T-cell (primary cell): Measurements from ENCODE around the gene KLK6. TPM values are rescaled to one million over a fixed set of nuclear protein-coding genes. Genes with fewer than 3 reads are reported as not detected.

Experiments used
- ATAC-seq, 4 experiments: fragments of 200-7000 bp in 3 of 4; fragments of 150-1000 bp in 1 of 4; cut with Tn5 transposase; replicated peaks in 1 of 4; 1 replicate in 3 of 4; 2 replicates in 1 of 4; pipeline ENCODE4 v1.10.0; 2021; ENCODE audit warnings: moderate library complexity in 3 of 4, mild to moderate bottlenecking in 2 of 4, moderate number of reproducible peaks in 1 of 4
- CTCF ChIA-PET, 2 donors: fragments of 300-600 bp; sonication (Branson Sonifier 250); formaldehyde crosslinking; loops; one replicate each; lab custom pipeline; 2022; ENCODE audit warnings: antibody characterized with exemption in 2 of 2; lab: Charles Lee
- POLR2A ChIA-PET, 2 donors: fragments of 300-600 bp; sonication (Branson Sonifier 250); formaldehyde crosslinking; loops; one replicate each; lab custom pipeline; 2022; ENCODE audit warnings: antibody characterized with exemption in 2 of 2; lab: Charles Lee
- DNase-seq, 35 experiments: peaks; one replicate each; pipeline versions ENCODE4 v3.0.0 to v3.0.0-alpha.2; 2013 to 2023
- H3K27ac ChIP-seq: one replicate; pipeline ENCODE4 v1.5.1; 2013; ENCODE audit warnings: low read length
- H3K27me3 ChIP-seq, 2 experiments: replicated peaks in 1 of 2; 1 replicate in 1 of 2; 2 replicates in 1 of 2; pipeline versions ENCODE4 v1.6.1 to v1.7.0; 2013; ENCODE audit warnings: low read length in 1 of 2, mixed read lengths in 1 of 2; ENCODE audit not compliant: control insufficient read depth in 2 of 2, insufficient read depth in 2 of 2; ENCODE audit errors: extremely low read depth in 1 of 2
- H3K36me3 ChIP-seq, 2 donors: 1 replicate in 1 of 2; 2 replicates in 1 of 2; pipeline versions ENCODE4 v1.6.1 to v1.7.0; 2013; ENCODE audit warnings: low read length in 1 of 2; ENCODE audit not compliant: control insufficient read depth in 2 of 2, insufficient read depth in 1 of 2; ENCODE audit errors: extremely low read depth in 1 of 2
- H3K4me1 ChIP-seq, 2 experiments: 1 replicate in 1 of 2; 2 replicates in 1 of 2; pipeline versions ENCODE4 v1.6.1 to v1.7.0; 2013; ENCODE audit warnings: low read length in 2 of 2, mixed read lengths in 1 of 2; ENCODE audit not compliant: insufficient read depth in 2 of 2, control insufficient read depth in 1 of 2; ENCODE audit errors: extremely low read depth in 1 of 2
- H3K4me3 ChIP-seq, 2 donors: 1 replicate in 1 of 2; 2 replicates in 1 of 2; pipeline versions ENCODE4 v1.5.1 to v1.7.0; 2013; ENCODE audit warnings: mild to moderate bottlenecking in 2 of 2, low read length in 1 of 2, moderate library complexity in 1 of 2; ENCODE audit not compliant: control insufficient read depth in 1 of 2; ENCODE audit errors: extremely low read depth in 1 of 2
- H3K9me3 ChIP-seq: 2 replicates; pipeline ENCODE4 v1.7.0; 2013
- H3K27ac Mint-ChIP-seq, 2 donors: one replicate each; pipeline ENCODE4 v1.8.0; 2020 to 2021; ENCODE audit warnings: mild to moderate bottlenecking in 2 of 2, mixed read lengths in 2 of 2
- H3K27me3 Mint-ChIP-seq, 2 donors: one replicate each; pipeline ENCODE4 v1.8.0; 2021 to 2022; ENCODE audit warnings: mixed read lengths in 2 of 2
- H3K36me3 Mint-ChIP-seq: one replicate; pipeline ENCODE4 v1.8.0; 2021; ENCODE audit warnings: mixed read lengths
- H3K4me1 Mint-ChIP-seq, 3 donors: one replicate each; pipeline ENCODE4 v1.8.0; 2020 to 2022; ENCODE audit warnings: mixed read lengths in 3 of 3, mild to moderate bottlenecking in 1 of 3
- H3K4me3 Mint-ChIP-seq, 3 donors: one replicate each; pipeline ENCODE4 v1.8.0; 2020 to 2022; ENCODE audit warnings: mild to moderate bottlenecking in 3 of 3, mixed read lengths in 3 of 3, moderate library complexity in 3 of 3
- H3K9me3 Mint-ChIP-seq, 3 donors: one replicate each; pipeline ENCODE4 v1.8.0; 2020 to 2022; ENCODE audit warnings: mixed read lengths in 3 of 3
- WGBS: methylation state at CpG from one replicate; pipeline ENCODE4 v1.1.5; 2013; ENCODE audit warnings: missing lambda C conversion rate; ENCODE audit not compliant: insufficient coverage; 5-methylcytosine and 5-hydroxymethylcytosine counted together
- total RNA-seq, 35 experiments: library from RNA in 6 of 35; stranded (reverse) in 6 of 35; fragments of 120-200 nt in 1 of 35; gene quantifications; one replicate each; pipeline versions ENCODE4 v1.2.1 to v1.2.4 and lab custom pipeline; 2013 to 2026

The KLK6 gene
- total RNA-seq, 5 donors from 2014 or later (not counting 1 experiment from before 2014, with no cell fraction given) = not detected

- ChIA-PET CTCF (interaction anchor here in 1 of 2 donors (0.8 kb wide), 1 partner anchor 10 kb away, joined by 4 read pairs; no protein-coding TSS in a partner anchor), POLR2A (no interaction called here)
- peaks cover 2 to 25% of the 10 kb centered on the region in 2 experiments for H3K27me3 ChIP-seq
- Mint-ChIP-seq H3K4me3 (no peak overlapping the region), H3K27me3 (peaks cover 37 to 52% of the 10 kb centered on the region in 2 donors), H3K36me3 (no peaks in the 10 kb centered on the region), H3K4me1 (peaks cover 0 to 3% (median 2%) of the 10 kb centered on the region in 3 donors), H3K9me3 (no peaks in the 10 kb centered on the region), H3K27ac (no peak overlapping the region)
- WGBS = 87% methylated on average over 8 of the region's 11 CpGs
- H3K4me3 ChIP-seq = no peak overlapping the region
- H3K4me1 ChIP-seq = no peaks in the 10 kb centered on the region
- H3K9me3 ChIP-seq = no peaks in the 10 kb centered on the region
- DNase-seq (no peak), ATAC-seq (no peak)
- H3K27ac ChIP-seq = no peak overlapping the region
- H3K36me3 ChIP-seq = no peaks in the 10 kb centered on the region
Observed at GRCh38 chr19:50932018-50932689, 37.2 kb downstream of the KLK6 start.

GRCh38 chr19:50931023-50931422, 38.4 kb downstream of the KLK6 start:
- DNase-seq = no peak
- H3K9me3 Mint-ChIP-seq = no peaks in the 10 kb centered on the region
- Histone ChIP-seq H3K4me1 (no peaks in the 10 kb centered on the region), H3K36me3 (no peaks in the 10 kb centered on the region), H3K9me3 (no peaks in the 10 kb centered on the region), H3K27ac (no peak overlapping the region), H3K27me3 (peaks cover 0 to 25% of the 10 kb centered on the region in 2 experiments), H3K4me3 (no peak overlapping the region)
- H3K27me3 Mint-ChIP-seq = peaks cover 36 to 51% of the 10 kb centered on the region in 2 donors
- CTCF ChIA-PET = interaction anchor here (0.5 to 0.7 kb wide), 4 partner anchors 148 to 701 kb away, joined by 4 to 7 read pairs (median 6); no protein-coding TSS in a partner anchor
- POLR2A ChIA-PET = no interaction called here
- H3K36me3 Mint-ChIP-seq = no peaks in the 10 kb centered on the region
- H3K4me3 Mint-ChIP-seq = no peak overlapping the region
- peaks cover 0 to 3% (median 2%) of the 10 kb centered on the region in 3 donors for H3K4me1 Mint-ChIP-seq
- no peak overlapping the region for H3K27ac Mint-ChIP-seq
- no peak for ATAC-seq

GRCh38 chr19:50928831-50929230, 40.6 kb downstream of the KLK6 start:
- peaks cover 0 to 25% of the 10 kb centered on the region in 2 experiments for H3K27me3 ChIP-seq
- no peaks in the 10 kb centered on the region for H3K9me3 Mint-ChIP-seq
- H3K27ac Mint-ChIP-seq = no peak overlapping the region
- POLR2A ChIA-PET = no interaction called here
- ATAC-seq (no peak), DNase-seq (no peak)
- no peak overlapping the region for H3K4me3 ChIP-seq
- no peaks in the 10 kb centered on the region for H3K36me3 Mint-ChIP-seq
- peaks cover 43 to 46% of the 10 kb centered on the region in 2 donors for H3K27me3 Mint-ChIP-seq
- H3K36me3 ChIP-seq = no peaks in the 10 kb centered on the region
- no peak overlapping the region for H3K27ac ChIP-seq
- H3K9me3 ChIP-seq = no peaks in the 10 kb centered on the region
- CTCF ChIA-PET = no interaction called here
- 73% methylated on average over 4 of the region's 5 CpGs for WGBS
- H3K4me3 Mint-ChIP-seq = no peak overlapping the region
- H3K4me1 ChIP-seq = no peaks in the 10 kb centered on the region
- peaks cover 0 to 3% (median 2%) of the 10 kb centered on the region in 3 donors for H3K4me1 Mint-ChIP-seq

- H3K27ac Mint-ChIP-seq = no peak overlapping the region
- Histone ChIP-seq H3K4me3 (no peak overlapping the region), H3K36me3 (no peaks in the 10 kb centered on the region), H3K27ac (no peak overlapping the region), H3K9me3 (no peaks in the 10 kb centered on the region), H3K27me3 (peaks cover 0 to 34% of the 10 kb centered on the region in 2 experiments), H3K4me1 (peaks cover 0 to 8% of the 10 kb centered on the region in 2 experiments)
- POLR2A ChIA-PET = no interaction called here
- H3K9me3 Mint-ChIP-seq = no peaks in the 10 kb centered on the region
- H3K4me3 Mint-ChIP-seq = no peak overlapping the region
- no peak for DNase-seq
- CTCF ChIA-PET = no interaction called here
- H3K4me1 Mint-ChIP-seq = peaks cover 8 to 11% (median 10%) of the 10 kb centered on the region in 3 donors
- ATAC-seq = no peak
- H3K27me3 Mint-ChIP-seq = peaks cover 35 to 47% of the 10 kb centered on the region in 2 donors
- no CpG with 5 or more reads among the region's 11 CpGs for WGBS
- H3K36me3 Mint-ChIP-seq = no peaks in the 10 kb centered on the region
Observed at GRCh38 chr19:50926144-50926543, 43.2 kb downstream of the KLK6 start.

GRCh38 chr19:50925734-50926133, 43.7 kb downstream of the KLK6 start:
- peaks cover 0 to 34% of the 10 kb centered on the region in 2 experiments for H3K27me3 ChIP-seq
- 50% methylated on average over 1 of the region's 2 CpGs for WGBS
- Mint-ChIP-seq H3K27me3 (peaks cover 33 to 44% of the 10 kb centered on the region in 2 donors), H3K36me3 (no peaks in the 10 kb centered on the region), H3K27ac (no peak overlapping the region), H3K4me1 (peaks cover 8 to 11% (median 10%) of the 10 kb centered on the region in 3 donors), H3K4me3 (no peak overlapping the region), H3K9me3 (no peaks in the 10 kb centered on the region)
- H3K36me3 ChIP-seq = no peaks in the 10 kb centered on the region
- ChIA-PET POLR2A (no interaction called here), CTCF (no interaction called here)
- H3K27ac ChIP-seq = no peak overlapping the region
- peaks cover 0 to 8% of the 10 kb centered on the region in 2 experiments for H3K4me1 ChIP-seq
- no peak for DNase-seq
- no peaks in the 10 kb centered on the region for H3K9me3 ChIP-seq
- no peak overlapping the region for H3K4me3 ChIP-seq
- no peak for ATAC-seq

- Histone ChIP-seq H3K9me3 (no peaks in the 10 kb centered on the region), H3K4me3 (no peak overlapping the region), H3K27me3 (peaks cover 0 to 25% of the 10 kb centered on the region in 2 experiments), H3K4me1 (peaks cover 0 to 8% of the 10 kb centered on the region in 2 experiments), H3K36me3 (no peaks in the 10 kb centered on the region), H3K27ac (no peak overlapping the region)
- no CpG with 5 or more reads among the region's 6 CpGs for WGBS
- Mint-ChIP-seq H3K4me1 (peaks cover 7 to 8% (median 8%) of the 10 kb centered on the region in 3 donors), H3K9me3 (no peaks in the 10 kb centered on the region), H3K4me3 (no peak overlapping the region), H3K27ac (no peak overlapping the region), H3K27me3 (peaks cover 34 to 49% of the 10 kb centered on the region in 2 donors), H3K36me3 (no peaks in the 10 kb centered on the region)
- CTCF ChIA-PET = interaction anchor here (0.5 to 1.2 kb wide), 4 partner anchors 16 to 867 kb away, joined by 3 to 4 read pairs (median 4); no protein-coding TSS in a partner anchor
- DNase-seq (no peak), ATAC-seq (no peak)
- POLR2A ChIA-PET = no interaction called here
Observed at GRCh38 chr19:50924586-50924985, 44.8 kb downstream of the KLK6 start.
